MM.1S (cell line): ENCODE data around the gene PHLDA1.

ENCODE experiments used
- DNase-seq: peaks from one replicate; pipeline ENCODE4 v3.0.0-alpha.2; 2015
- H2AFZ ChIP-seq: fragments of 300-600 bp; sonication (generic); 2 replicates; pipeline ENCODE4 v1.6.0; 2016; ENCODE audit warnings: antibody characterized with exemption, low read length
- H3F3A ChIP-seq: fragments of 300-600 bp; sonication (generic); 2 replicates; pipeline ENCODE4 v1.6.1; 2016; ENCODE audit warnings: mild to moderate bottlenecking, antibody characterized with exemption, low read length, moderate library complexity, mixed read lengths; ENCODE audit not compliant: insufficient read depth
- H3K27ac ChIP-seq: fragments of 300-600 bp; sonication (generic); 2 replicates; pipeline ENCODE4 v1.5.1; 2016; ENCODE audit warnings: mild to moderate bottlenecking, low read length
- H3K27me3 ChIP-seq: fragments of 300-600 bp; sonication (generic); replicated peaks from 2 replicates; pipeline ENCODE4 v1.6.0; 2016; ENCODE audit warnings: low read length; ENCODE audit not compliant: insufficient read depth
- H3K36me3 ChIP-seq: fragments of 300-600 bp; sonication (generic); replicated peaks from 2 replicates; pipeline ENCODE4 v1.6.1; 2016; ENCODE audit warnings: mild to moderate bottlenecking, low read length, mixed read lengths; ENCODE audit not compliant: insufficient read depth
- H3K4me1 ChIP-seq: fragments of 300-600 bp; sonication (generic); 2 replicates; pipeline ENCODE4 v1.6.1; 2016; ENCODE audit warnings: low read length, mixed read lengths
- H3K4me2 ChIP-seq: fragments of 300-600 bp; sonication (generic); 2 replicates; pipeline ENCODE4 v1.6.0; 2016; ENCODE audit warnings: low read depth, low read length
- H3K4me3 ChIP-seq: fragments of 300-600 bp; sonication (generic); 2 replicates; pipeline ENCODE4 v1.5.1; 2016; ENCODE audit warnings: low read length, mixed read lengths
- H3K79me2 ChIP-seq: fragments of 300-600 bp; sonication (generic); 2 replicates; pipeline ENCODE4 v1.6.1; 2016; ENCODE audit warnings: mixed run types, low read length, mixed read lengths
- H3K9ac ChIP-seq: fragments of 300-600 bp; sonication (generic); 2 replicates; pipeline ENCODE4 v1.6.1; 2016; ENCODE audit warnings: low read length, mixed read lengths
- H3K9me2 ChIP-seq: fragments of 300-600 bp; sonication (generic); replicated peaks from 2 replicates; pipeline ENCODE4 v1.6.1; 2016; ENCODE audit warnings: mild to moderate bottlenecking, low read length, mixed read lengths; ENCODE audit not compliant: insufficient read depth
- H3K9me3 ChIP-seq: fragments of 300-600 bp; sonication (generic); replicated peaks from 2 replicates; pipeline ENCODE4 v1.6.1; 2016; ENCODE audit warnings: mild to moderate bottlenecking, low read length, mixed read lengths; ENCODE audit not compliant: insufficient read depth
- H4K20me1 ChIP-seq: fragments of 300-600 bp; sonication (generic); 2 replicates; pipeline ENCODE4 v1.6.1; 2016; ENCODE audit warnings: mild to moderate bottlenecking, low read length, moderate library complexity, mixed read lengths; ENCODE audit not compliant: insufficient read depth
- CTCF ChIP-seq: fragments of 300-600 bp; sonication (generic); IDR thresholded peaks from 2 replicates; pipeline ENCODE4 v1.5.1; 2016; ENCODE audit warnings: antibody characterized with exemption, low read length, mixed read lengths
- EZH2 ChIP-seq: fragments of 300-600 bp; sonication (generic); optimal IDR thresholded peaks from 2 replicates; pipeline ENCODE3; 2017; ENCODE audit warnings: low read depth, mild to moderate bottlenecking, antibody characterized with exemption, low read length, mixed read lengths
- EZH2phosphoT487 ChIP-seq: fragments of 300-600 bp; sonication (generic); IDR thresholded peaks from 2 replicates; pipeline ENCODE4 v1.6.1; 2018; ENCODE audit warnings: antibody characterized with exemption, low read length

PHLDA1 gene

DNA sequence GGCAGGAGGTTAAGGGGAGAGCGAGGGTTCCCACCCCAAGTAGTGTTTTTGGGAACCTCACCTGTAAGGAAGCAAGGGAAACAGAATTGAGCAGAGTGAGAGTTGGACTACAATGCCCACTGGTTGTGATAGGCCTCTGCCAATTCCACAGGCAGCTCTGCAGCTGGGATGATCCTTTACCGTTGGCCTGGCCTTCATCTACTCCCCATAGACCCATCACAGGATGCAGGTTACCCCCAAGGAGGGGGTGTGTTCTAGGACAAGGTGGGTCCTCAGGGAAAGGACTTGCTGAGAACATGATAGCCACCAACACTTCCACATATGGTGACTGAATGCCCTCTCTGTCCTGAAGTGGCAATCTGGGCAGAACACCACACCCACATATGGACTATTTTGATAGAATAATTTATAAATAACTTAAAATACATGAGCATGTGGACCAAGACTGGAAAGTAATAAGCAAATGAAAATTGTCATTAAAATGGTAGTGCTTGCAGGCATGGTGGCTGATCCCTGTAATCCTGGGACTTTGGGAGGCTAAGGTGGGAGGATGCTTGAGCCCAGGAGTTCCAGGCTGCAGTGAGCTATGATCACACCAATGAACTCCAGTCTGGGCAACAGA lies 8.4 kb downstream of the PHLDA1 start:
- H4K20me1 ChIP-seq, result no peaks in the 10 kb centered on the region
- H2AFZ ChIP-seq, result no peak overlapping the region
- DNase-seq, result no peak
- no peaks in the 10 kb centered on the region for H3K36me3 ChIP-seq
- H3K79me2 ChIP-seq, result peaks cover under 1% of the 10 kb centered on the region; the same call in 1 of the 2 replicates
- no peak overlapping the region for H3K27ac ChIP-seq
- no peaks in the 10 kb centered on the region for H3K9me2 ChIP-seq
- H3K9ac ChIP-seq, result no peak overlapping the region
- no peak overlapping the region for H3K4me3 ChIP-seq
- H3K9me3 ChIP-seq, result no peaks in the 10 kb centered on the region
- H3K4me2 ChIP-seq, result no peak overlapping the region
- 0 out of 2 replicates have a peak, but pooled peaks cover under 1% of the 10 kb centered on the region for H3K4me1 ChIP-seq
- no peaks in the 10 kb centered on the region for H3K27me3 ChIP-seq
- TF ChIP-seq EZH2 (no peak), CTCF (no peak), EZH2phosphoT487 (no peak)
- H3F3A ChIP-seq, result 0 out of 2 replicates have a peak, but pooled peaks cover 15% of the 10 kb centered on the region

- Histone ChIP-seq H3K9me3 (no peaks in the 10 kb centered on the region), H3K9me2 (no peaks in the 10 kb centered on the region), H3K36me3 (no peaks in the 10 kb centered on the region), H3K4me2 (no peak overlapping the region), H2AFZ (no peak overlapping the region), H3K27ac (no peak overlapping the region), H3K27me3 (no peaks in the 10 kb centered on the region), H3K4me3 (no peak overlapping the region), H3F3A (0 out of 2 replicates have a peak, but pooled peaks cover 15% of the 10 kb centered on the region), H4K20me1 (no peaks in the 10 kb centered on the region), H3K9ac (no peak overlapping the region), H3K79me2 (no peaks in the 10 kb centered on the region), H3K4me1 (no peaks in the 10 kb centered on the region)
- DNase-seq, result no peak
- TF ChIP-seq EZH2phosphoT487 (no peak), CTCF (no peak), EZH2 (no peak)
These were observed 9.1 kb downstream of the PHLDA1 start for GRCh38 chr12:76022506-76022905.

DNA sequence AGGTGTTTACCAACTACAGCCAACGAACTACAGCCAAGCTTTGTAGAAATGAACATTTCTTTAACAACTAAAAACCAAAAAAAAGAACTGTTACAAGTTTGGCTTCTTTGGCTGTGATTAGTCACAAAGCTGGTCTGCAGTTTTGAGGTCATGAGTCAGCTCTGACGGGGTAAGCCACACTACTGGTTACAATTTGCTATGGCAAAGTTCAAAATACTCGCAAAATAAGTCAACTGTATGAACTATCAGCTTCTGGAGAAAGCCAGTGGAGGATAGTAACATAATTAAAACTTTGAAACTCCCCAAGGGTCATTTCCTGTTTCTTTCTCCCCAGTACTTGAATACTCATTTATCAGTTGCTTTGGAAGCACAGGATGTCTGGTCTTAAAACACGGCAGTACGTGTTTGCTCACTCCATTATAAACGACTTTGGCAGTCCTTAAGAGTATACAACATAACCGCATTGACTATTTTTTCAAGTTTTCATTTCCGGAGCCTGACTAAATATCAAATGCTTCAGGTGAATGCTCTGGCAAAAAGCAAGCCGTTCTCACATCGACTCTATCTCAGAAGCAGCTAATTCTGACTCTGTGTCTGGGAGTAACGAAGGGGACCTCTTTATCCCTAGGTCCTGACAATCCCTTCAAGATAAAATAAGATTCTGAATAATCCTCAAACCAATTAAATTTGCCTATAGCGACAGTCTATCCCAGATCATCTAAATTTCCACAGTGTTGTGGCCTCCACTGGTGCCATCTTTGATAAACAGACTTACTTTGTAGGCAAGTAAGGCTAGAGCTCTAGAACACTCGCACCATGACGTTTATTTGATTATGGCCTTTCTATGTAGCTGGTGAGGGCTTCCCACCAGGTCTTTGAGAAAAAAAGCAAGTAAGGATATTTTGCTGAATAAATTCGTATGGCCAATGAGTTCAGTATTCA lies 10.6 kb downstream of the PHLDA1 start:
- Histone ChIP-seq H3K27me3 (no peaks in the 10 kb centered on the region), H2AFZ (no peak overlapping the region), H3K9me3 (no peaks in the 10 kb centered on the region), H3K36me3 (no peaks in the 10 kb centered on the region), H3K9ac (no peak overlapping the region), H4K20me1 (no peaks in the 10 kb centered on the region), H3K4me1 (no peaks in the 10 kb centered on the region), H3K9me2 (no peaks in the 10 kb centered on the region), H3K79me2 (no peaks in the 10 kb centered on the region), H3F3A (0 out of 2 replicates have a peak, but pooled peaks cover 8% of the 10 kb centered on the region), H3K4me2 (no peak overlapping the region), H3K27ac (no peak overlapping the region), H3K4me3 (no peak overlapping the region)
- DNase-seq, result no peak
- no peak for TF ChIP-seq CTCF
- no peak for TF ChIP-seq EZH2phosphoT487
- no peak for TF ChIP-seq EZH2
